Neural progenitor cell (in vitro differentiated cells): ENCODE measurements around the gene ZNF625. TPM values are rescaled to one million over a fixed set of nuclear protein-coding genes. Genes with fewer than 3 reads are reported as not detected.

Experiments used
- DNase-seq: peaks from one replicate; pipeline ENCODE4 v3.0.0-alpha.2; 2016; ENCODE audit warnings: low spot score
- H2AFZ ChIP-seq: fragments of 200-600 bp; sonication (generic); replicated peaks from 2 replicates; pipeline ENCODE4 v1.6.1; 2016; ENCODE audit warnings: antibody characterized with exemption
- H3F3A ChIP-seq: fragments of 200-600 bp; sonication (generic); 2 replicates; pipeline ENCODE4 v1.6.1; 2016; ENCODE audit warnings: antibody characterized with exemption, low read depth
- H3K27ac ChIP-seq: fragments of 200-600 bp; sonication (generic); 2 replicates; pipeline ENCODE4 v1.5.1; 2016; ENCODE audit warnings: mild to moderate bottlenecking
- H3K27me3 ChIP-seq: fragments of 200-600 bp; sonication (generic); 2 replicates; pipeline ENCODE4 v1.6.1; 2016; ENCODE audit warnings: mild to moderate bottlenecking, moderate library complexity
- H3K36me3 ChIP-seq: fragments of 200-600 bp; sonication (generic); 2 replicates; pipeline ENCODE4 v1.5.1; 2016
- H3K4me1 ChIP-seq: fragments of 200-600 bp; sonication (generic); 2 replicates; pipeline ENCODE4 v1.6.1; 2016; ENCODE audit warnings: mixed run types
- H3K4me2 ChIP-seq: fragments of 200-600 bp; sonication (generic); 2 replicates; pipeline ENCODE4 v1.6.1; 2016
- H3K4me3 ChIP-seq: fragments of 200-600 bp; sonication (generic); 2 replicates; pipeline ENCODE4 v1.5.1; 2016
- H3K79me2 ChIP-seq: fragments of 200-600 bp; sonication (generic); 2 replicates; pipeline ENCODE4 v1.6.1; 2016; ENCODE audit warnings: low read depth
- H3K9ac ChIP-seq: fragments of 200-600 bp; sonication (generic); 2 replicates; pipeline ENCODE4 v1.6.1; 2016
- H3K9me3 ChIP-seq: fragments of 200-600 bp; sonication (generic); 2 replicates; pipeline ENCODE4 v1.5.1; 2016; ENCODE audit warnings: low read depth
- H4K20me1 ChIP-seq: fragments of 200-600 bp; sonication (generic); 2 replicates; pipeline ENCODE4 v1.6.1; 2016; ENCODE audit warnings: low read depth
- H3K27ac Mint-ChIP-seq: 3 replicates; pipeline ENCODE4 v1.8.0; 2021; ENCODE audit warnings: mixed read lengths
- H3K27me3 Mint-ChIP-seq: 2 replicates; pipeline ENCODE4 v1.8.0; 2022; ENCODE audit warnings: low read depth, mild to moderate bottlenecking, inconsistent platforms, moderate library complexity, mixed read lengths; ENCODE audit not compliant: insufficient read depth
- H3K36me3 Mint-ChIP-seq: 3 replicates; pipeline ENCODE4 v1.8.0; 2021; ENCODE audit warnings: mixed read lengths
- H3K4me1 Mint-ChIP-seq: 3 replicates; pipeline ENCODE4 v1.8.0; 2021; ENCODE audit warnings: mixed read lengths
- H3K4me3 Mint-ChIP-seq: 3 replicates; pipeline ENCODE4 v1.8.0; 2021; ENCODE audit warnings: mild to moderate bottlenecking, moderate library complexity, mixed read lengths
- H3K9me3 Mint-ChIP-seq: 3 replicates; pipeline ENCODE4 v1.8.0; 2020; ENCODE audit warnings: mixed read lengths
- CTCF ChIP-seq: fragments of 200-600 bp; sonication (generic); IDR thresholded peaks from 2 replicates; pipeline ENCODE4 v1.5.1; 2017; ENCODE audit warnings: antibody characterized with exemption, mild to moderate bottlenecking
- EZH2 ChIP-seq: fragments of 200-600 bp; sonication (generic); IDR thresholded peaks from 2 replicates; pipeline ENCODE4 v1.6.1; 2017; ENCODE audit warnings: antibody characterized with exemption, mild to moderate bottlenecking, moderate library complexity
- EZH2phosphoT487 ChIP-seq: fragments of 200-600 bp; sonication (generic); IDR thresholded peaks from 2 replicates; pipeline ENCODE4 v1.6.1; 2017; ENCODE audit warnings: antibody characterized with exemption
- total RNA-seq: library from RNA; depleted of rRNA; stranded (reverse); fragments of >200 nt; gene quantifications from 2 replicates; pipeline ENCODE4 v1.2.3, GENCODE V29; 2015; ENCODE audit warnings: low replicate concordance

The ZNF625 gene
- total RNA-seq, 1 donor from 2014 or later: 39.8 TPM

- peaks cover 40% of the 10 kb centered on the region for H3K9me3 Mint-ChIP-seq
- peaks cover 15% of the 10 kb centered on the region for H3K9me3 ChIP-seq
- TF ChIP-seq EZH2: no peak
- TF ChIP-seq EZH2phosphoT487: no peak
- no peak for TF ChIP-seq CTCF
These were observed 39.1 kb downstream of the ZNF625 start for GRCh38 chr19:12117201-12117970.

GRCh38 chr19:12113121-12113520, 43.4 kb downstream of the ZNF625 start:
- Mint-ChIP-seq H3K36me3 (peaks cover 46% of the 10 kb centered on the region), H3K27me3 (no peaks in the 10 kb centered on the region), H3K4me3 (no peak overlapping the region), H3K9me3 (peaks cover 62% of the 10 kb centered on the region), H3K27ac (no peak overlapping the region), H3K4me1 (no peaks in the 10 kb centered on the region)
- no peak for TF ChIP-seq EZH2phosphoT487
- no peak for TF ChIP-seq CTCF
- TF ChIP-seq EZH2: no peak
- no peak overlapping the region for H3K27ac ChIP-seq
- peaks cover 5% of the 10 kb centered on the region for H3K27me3 ChIP-seq
- peaks cover 5% of the 10 kb centered on the region for H3K79me2 ChIP-seq
- H3K4me3 ChIP-seq: peak overlapping the region; percentile 8
- H3K36me3 ChIP-seq: peaks cover 52% of the 10 kb centered on the region
- H3K9ac ChIP-seq: no peak overlapping the region
- peaks cover 4% of the 10 kb centered on the region for H3F3A ChIP-seq
- H3K4me2 ChIP-seq: no peak overlapping the region
- H4K20me1 ChIP-seq: no peaks in the 10 kb centered on the region
- no peak for DNase-seq
- peaks cover 54% of the 10 kb centered on the region for H3K9me3 ChIP-seq
- no peaks in the 10 kb centered on the region for H3K4me1 ChIP-seq
- H2AFZ ChIP-seq: no peak overlapping the region

More at GRCh38 chr19:12117201-12117970, 39.1 kb downstream of the ZNF625 start:
- no peak for DNase-seq
- Histone ChIP-seq H3K4me2 (no peak overlapping the region), H3K9ac (no peak overlapping the region), H3K4me3 (no peak overlapping the region), H2AFZ (no peak overlapping the region), H3K36me3 (peaks cover 21% of the 10 kb centered on the region), H3F3A (no peaks in the 10 kb centered on the region), H3K27me3 (no peaks in the 10 kb centered on the region), H3K4me1 (no peaks in the 10 kb centered on the region), H3K79me2 (no peaks in the 10 kb centered on the region), H4K20me1 (no peaks in the 10 kb centered on the region), H3K27ac (no peak overlapping the region)
- H3K27me3 Mint-ChIP-seq: no peaks in the 10 kb centered on the region
- no peak overlapping the region for H3K27ac Mint-ChIP-seq
- no peaks in the 10 kb centered on the region for H3K4me1 Mint-ChIP-seq
- no peak overlapping the region for H3K4me3 Mint-ChIP-seq
- peaks cover 27% of the 10 kb centered on the region for H3K36me3 Mint-ChIP-seq

- TF ChIP-seq EZH2phosphoT487 (no peak), EZH2 (no peak), CTCF (no peak)
- H3F3A ChIP-seq: peaks cover 4% of the 10 kb centered on the region
- DNase-seq: no peak
- peaks cover 9% of the 10 kb centered on the region for H3K79me2 ChIP-seq
- H3K36me3 Mint-ChIP-seq: peaks cover 46% of the 10 kb centered on the region
- H3K9me3 ChIP-seq: peaks cover 54% of the 10 kb centered on the region
- no peak overlapping the region for H3K4me2 ChIP-seq
- no peak overlapping the region for H3K4me3 Mint-ChIP-seq
- H3K9ac ChIP-seq: no peak overlapping the region
- H3K27me3 ChIP-seq: peaks cover 5% of the 10 kb centered on the region
- H2AFZ ChIP-seq: no peak overlapping the region
- H3K36me3 ChIP-seq: peaks cover 52% of the 10 kb centered on the region
- no peaks in the 10 kb centered on the region for H3K27me3 Mint-ChIP-seq
- peaks cover 62% of the 10 kb centered on the region for H3K9me3 Mint-ChIP-seq
- H3K4me1 ChIP-seq: no peaks in the 10 kb centered on the region
- no peak overlapping the region for H3K27ac ChIP-seq
- H3K4me3 ChIP-seq: peak overlapping the region; percentile 8
- no peaks in the 10 kb centered on the region for H4K20me1 ChIP-seq
- H3K27ac Mint-ChIP-seq: no peak overlapping the region
- no peaks in the 10 kb centered on the region for H3K4me1 Mint-ChIP-seq
These were observed 43.8 kb downstream of the ZNF625 start for GRCh38 chr19:12112701-12113100.
